Esophagus squamous epithelium (tissue), 5 donors: Measurements from ENCODE around the gene ACTL9. TPM values are rescaled to one million over a fixed set of nuclear protein-coding genes. Genes with fewer than 3 reads are reported as not detected.

ENCODE experiments used
- DNase-seq: peaks from one replicate; lab custom pipeline; 2025; lab: John Stamatoyannopoulos, UW
- H3K27ac ChIP-seq, 4 donors: fragments of 200-600 bp; sonication (generic); one replicate each; pipeline ENCODE4 v1.5.1; 2016 to 2019; ENCODE audit warnings: mild to moderate bottlenecking in 1 of 4
- H3K27me3 ChIP-seq, 4 donors: fragments of 200-600 bp; sonication (generic); 1 replicate in 3 of 4; 2 replicates in 1 of 4; pipeline versions ENCODE4 v1.5.1 to v1.6.0; 2017 to 2021; ENCODE audit warnings: antibody characterized with exemption in 1 of 4
- H3K36me3 ChIP-seq, 3 donors: fragments of 200-600 bp; sonication (generic); one replicate each; pipeline ENCODE4 v1.5.1; 2016 to 2019
- H3K4me1 ChIP-seq, 3 donors: fragments of 200-600 bp; sonication (generic); one replicate each; pipeline ENCODE4 v1.5.1; 2017 to 2019
- H3K4me3 ChIP-seq, 4 donors: fragments of 200-600 bp; sonication (generic); 1 replicate in 3 of 4; 2 replicates in 1 of 4; pipeline ENCODE4 v1.5.1; 2016 to 2019; ENCODE audit warnings: mild to moderate bottlenecking in 2 of 4, moderate library complexity in 1 of 4
- H3K9me3 ChIP-seq, 3 donors: fragments of 200-600 bp; sonication (generic); one replicate each; pipeline ENCODE4 v1.5.1; 2016 to 2019
- POLR2A ChIP-seq, 4 donors: fragments of 450-650 bp; IDR thresholded peaks; one replicate each; pipeline ENCODE4 v1.6.1; 2017; ENCODE audit warnings: antibody characterized with exemption in 4 of 4, mild to moderate bottlenecking in 4 of 4, moderate library complexity in 3 of 4
- WGBS, 2 donors: methylation state at CpG; one replicate each; pipeline ENCODE4 v1.1.5; 2018; 5-methylcytosine and 5-hydroxymethylcytosine counted together
- intact Hi-C: fragments of 100-400 bp; cut with DNase I; formaldehyde crosslinking; loops from one replicate; pipeline ENCODE4 v1.15.0; 2022
- total RNA-seq, 4 donors: library from RNA; depleted of rRNA; stranded (reverse); fragments of >200 nt; gene quantifications; one replicate each; pipeline ENCODE4 v1.1.0, GENCODE V29; 2016
- TF ChIP-seq, protein P1 (sequence below), 6 experiments: fragments of 450-650 bp in 4 of 6; fragments of 200-600 bp in 2 of 6; sonication (generic) in 2 of 6; IDR thresholded peaks; one replicate each; pipeline ENCODE4 v1.5.1; 2016 to 2019; ENCODE audit warnings: antibody characterized with exemption in 6 of 6, mild to moderate bottlenecking in 4 of 6, moderate library complexity in 4 of 6
- donor health status: DM: yes; HTN: yes; CAD: no.

ACTL9 gene
- total RNA-seq, 4 donors from 2014 or later = not detected

DNA sequence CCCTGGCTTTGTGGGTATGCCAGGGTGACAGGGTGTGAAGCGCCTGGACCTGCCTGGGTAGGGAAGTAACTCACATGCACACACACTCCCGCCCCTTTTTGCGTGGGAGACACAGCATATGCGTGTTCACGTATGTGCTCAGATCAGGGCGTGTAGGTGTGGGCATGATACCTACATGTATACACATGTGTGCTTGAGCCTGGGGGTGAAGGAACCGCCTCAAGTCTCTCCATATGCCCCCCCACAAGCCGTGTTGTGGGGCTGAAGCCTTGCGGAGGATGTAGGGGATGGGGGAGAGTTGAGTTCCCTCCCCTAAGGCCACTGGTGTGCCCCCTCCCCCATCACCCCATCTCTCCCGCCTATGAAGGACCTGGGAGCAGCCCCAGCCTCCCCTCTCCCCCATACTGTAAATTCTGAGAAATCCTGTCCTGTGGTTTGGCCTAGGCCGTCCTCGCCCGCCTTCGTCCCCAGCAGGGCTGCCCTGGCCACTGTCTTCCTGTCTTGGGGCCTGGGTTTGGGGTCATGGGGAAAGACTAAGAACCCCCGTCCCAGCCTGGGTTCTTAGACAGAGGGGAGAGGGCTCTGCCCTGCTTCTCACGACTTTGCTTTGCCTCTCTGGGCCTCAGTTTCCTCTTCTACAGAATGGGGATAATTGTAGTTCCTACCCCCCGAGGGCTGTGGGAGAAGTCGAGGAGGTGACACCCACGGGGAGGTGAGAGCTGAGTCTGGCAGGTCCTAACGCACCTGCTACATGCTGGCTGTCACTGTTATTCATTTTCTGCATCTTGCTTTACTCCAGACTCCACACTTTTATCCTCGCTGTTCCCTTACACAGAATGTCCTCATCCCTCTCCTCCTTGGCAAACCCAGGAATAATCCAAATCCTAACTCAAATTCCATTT, 14.3 kb downstream of the ACTL9 start:
- TF ChIP-seq, protein P1, sequence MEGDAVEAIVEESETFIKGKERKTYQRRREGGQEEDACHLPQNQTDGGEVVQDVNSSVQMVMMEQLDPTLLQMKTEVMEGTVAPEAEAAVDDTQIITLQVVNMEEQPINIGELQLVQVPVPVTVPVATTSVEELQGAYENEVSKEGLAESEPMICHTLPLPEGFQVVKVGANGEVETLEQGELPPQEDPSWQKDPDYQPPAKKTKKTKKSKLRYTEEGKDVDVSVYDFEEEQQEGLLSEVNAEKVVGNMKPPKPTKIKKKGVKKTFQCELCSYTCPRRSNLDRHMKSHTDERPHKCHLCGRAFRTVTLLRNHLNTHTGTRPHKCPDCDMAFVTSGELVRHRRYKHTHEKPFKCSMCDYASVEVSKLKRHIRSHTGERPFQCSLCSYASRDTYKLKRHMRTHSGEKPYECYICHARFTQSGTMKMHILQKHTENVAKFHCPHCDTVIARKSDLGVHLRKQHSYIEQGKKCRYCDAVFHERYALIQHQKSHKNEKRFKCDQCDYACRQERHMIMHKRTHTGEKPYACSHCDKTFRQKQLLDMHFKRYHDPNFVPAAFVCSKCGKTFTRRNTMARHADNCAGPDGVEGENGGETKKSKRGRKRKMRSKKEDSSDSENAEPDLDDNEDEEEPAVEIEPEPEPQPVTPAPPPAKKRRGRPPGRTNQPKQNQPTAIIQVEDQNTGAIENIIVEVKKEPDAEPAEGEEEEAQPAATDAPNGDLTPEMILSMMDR (IDR thresholded peaks at IDR 0.05) = no peak
- TF ChIP-seq POLR2A (IDR thresholded peaks at IDR 0.05) = no peak
- no peaks in the 10 kb centered on the region for H3K36me3 ChIP-seq
- H3K4me1 ChIP-seq = no peaks in the 10 kb centered on the region
- intact Hi-C loops = no loop called here
- H3K27me3 ChIP-seq = peaks cover 0 to 24% (median 0%) of the 10 kb centered on the region in 4 donors
- H3K4me3 ChIP-seq = no peak overlapping the region
- no peaks in the 10 kb centered on the region for H3K9me3 ChIP-seq
- no peak for DNase-seq
- WGBS, 2 donors = 60 to 69% methylated on average over 14 to 15 of the region's 21 CpGs
- H3K27ac ChIP-seq = no peak overlapping the region

DNA sequence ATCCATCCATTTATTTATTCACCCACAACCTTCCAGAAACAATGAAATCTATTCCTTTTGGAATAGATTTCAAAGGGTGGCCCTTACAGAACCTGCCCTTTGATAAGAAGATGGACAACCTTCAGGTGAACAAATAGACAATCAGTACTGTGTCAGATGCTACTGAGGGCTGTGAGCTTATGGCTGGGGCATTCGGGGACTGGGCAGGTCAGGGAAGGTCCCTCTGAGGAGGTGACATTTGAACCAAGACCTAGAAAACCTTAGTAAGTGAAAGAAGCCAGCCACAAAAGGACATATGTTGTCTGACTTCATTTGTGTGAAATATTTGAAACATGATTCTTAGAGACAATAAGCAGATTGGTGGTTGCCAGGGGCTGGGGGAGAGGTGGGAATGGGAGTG, 15.7 kb downstream of the ACTL9 start:
- Histone ChIP-seq H3K4me3 (no peak overlapping the region), H3K4me1 (no peaks in the 10 kb centered on the region), H3K27me3 (peaks cover 0 to 17% (median 0%) of the 10 kb centered on the region in 4 donors), H3K9me3 (no peaks in the 10 kb centered on the region), H3K36me3 (no peaks in the 10 kb centered on the region), H3K27ac (no peak overlapping the region)
- intact Hi-C loops = no loop called here
- DNase-seq = no peak
- TF ChIP-seq POLR2A (IDR thresholded peaks at IDR 0.05) = no peak
- TF ChIP-seq, protein P1 (IDR thresholded peaks at IDR 0.05) = no peak
- 92 to 100% methylated on average over 1 of the region's 1 CpG for WGBS, 2 donors

DNA sequence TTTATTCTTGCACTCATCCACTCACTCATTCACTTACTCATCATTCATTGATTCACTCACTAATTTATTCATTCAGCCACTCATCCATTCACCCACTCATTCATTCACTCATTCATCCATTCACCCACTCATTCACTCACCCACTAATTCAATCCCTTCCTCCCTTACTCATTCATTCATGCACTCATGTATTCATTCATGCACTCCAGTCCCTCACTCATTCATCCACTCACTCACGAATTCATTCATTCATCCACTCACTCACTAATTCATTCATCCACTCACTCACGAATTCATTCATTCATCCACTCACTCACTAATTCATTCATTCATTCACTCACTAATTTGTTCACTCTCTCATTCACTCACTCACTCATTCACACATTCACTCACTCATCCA, 16.1 kb downstream of the ACTL9 start:
- no peak overlapping the region for H3K27ac ChIP-seq
- H3K27me3 ChIP-seq = peaks cover 0 to 17% (median 0%) of the 10 kb centered on the region in 4 donors
- no peak overlapping the region for H3K4me3 ChIP-seq
- 32 to 38% methylated on average over 2 of the region's 2 CpGs for WGBS, 2 donors
- TF ChIP-seq POLR2A (IDR thresholded peaks at IDR 0.05) = no peak
- TF ChIP-seq, protein P1 (IDR thresholded peaks at IDR 0.05) = no peak
- intact Hi-C loops = no loop called here
- no peaks in the 10 kb centered on the region for H3K36me3 ChIP-seq
- no peaks in the 10 kb centered on the region for H3K9me3 ChIP-seq
- DNase-seq = no peak
- no peaks in the 10 kb centered on the region for H3K4me1 ChIP-seq

DNA sequence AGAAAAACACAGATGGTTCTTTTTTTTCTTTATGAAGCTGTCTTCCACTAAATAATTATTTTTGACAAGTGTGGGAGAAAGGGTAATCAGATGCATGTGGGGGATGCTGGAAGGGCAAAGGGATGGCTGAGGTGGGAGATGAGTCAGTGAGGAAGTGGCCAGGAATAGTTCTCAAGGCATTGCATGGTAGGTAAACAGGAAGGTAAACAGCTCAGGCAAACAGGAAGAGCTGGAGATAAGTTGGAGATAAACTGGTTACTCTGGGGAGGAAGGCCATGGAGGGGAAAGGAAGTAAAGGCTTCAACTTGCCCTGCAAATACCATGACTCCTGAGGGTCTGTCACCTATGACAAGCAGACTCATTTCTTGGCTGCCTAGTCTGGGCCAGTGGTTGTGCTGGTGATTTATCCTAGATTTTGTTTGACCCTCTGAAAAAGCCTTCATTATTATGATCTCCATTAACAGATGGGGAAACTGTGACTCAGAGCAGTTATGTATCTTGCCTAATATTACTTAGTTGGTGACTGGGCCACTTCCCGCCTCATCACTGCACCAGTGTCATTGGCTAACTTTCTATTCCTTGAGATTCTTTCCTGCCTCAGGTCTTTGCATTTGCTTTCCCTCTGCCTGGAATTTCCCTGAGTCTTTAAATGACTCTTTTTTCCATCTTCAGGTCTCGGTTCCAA, 17.1 kb downstream of the ACTL9 start:
- H3K9me3 ChIP-seq = no peaks in the 10 kb centered on the region
- H3K27me3 ChIP-seq = peaks cover 0 to 17% (median 0%) of the 10 kb centered on the region in 4 donors
- no peaks in the 10 kb centered on the region for H3K4me1 ChIP-seq
- WGBS, 2 donors = 62 to 70% methylated on average over 2 of the region's 2 CpGs
- intact Hi-C loops = no loop called here
- TF ChIP-seq, protein P1 (IDR thresholded peaks at IDR 0.05) = no peak
- TF ChIP-seq POLR2A (IDR thresholded peaks at IDR 0.05) = no peak
- no peak for DNase-seq
- no peaks in the 10 kb centered on the region for H3K36me3 ChIP-seq
- H3K4me3 ChIP-seq = no peak overlapping the region
- H3K27ac ChIP-seq = no peak overlapping the region
